H1 (cell line): ENCODE results near the gene SOHLH1. TPM values are rescaled to one million over a fixed set of nuclear protein-coding genes. Genes with fewer than 3 reads are reported as not detected.

Source experiments
- CTCF ChIA-PET: fragments of 300-600 bp; sonication (Branson Sonifier 250); formaldehyde crosslinking; loops from one replicate; lab custom pipeline; 2021; ENCODE audit not compliant: partially characterized antibody; lab: Charles Lee
- POLR2A ChIA-PET: fragments of 300-600 bp; sonication (Branson Sonifier 250); formaldehyde crosslinking; loops from one replicate; lab custom pipeline; 2021; ENCODE audit warnings: inconsistent platforms; ENCODE audit not compliant: partially characterized antibody; lab: Charles Lee
- DNase-seq, 2 experiments: peaks; one replicate each; pipeline versions ENCODE4 v3.0.0 to v3.0.0-alpha.2; 2010 to 2022; ENCODE audit warnings: low spot score in 2 of 2, low read depth in 1 of 2, mixed read lengths in 1 of 2
- FAIRE-seq: peaks from 2 replicates; lab custom pipeline; 2011; peaks lifted over from hg19 to GRCh38; lab: Jason Lieb, UNC
- H2AFZ ChIP-seq: 2 replicates; pipeline ENCODE4 v1.8.1; 2012; ENCODE audit warnings: low read length, inconsistent platforms
- H2AK5ac ChIP-seq: 2 replicates; pipeline ENCODE4 v1.6.1; 2013; ENCODE audit warnings: low read depth, low read length
- H2BK120ac ChIP-seq: replicated peaks from 2 replicates; pipeline ENCODE3; 2013; ENCODE audit warnings: low read depth, low read length, inconsistent platforms
- H2BK12ac ChIP-seq: 2 replicates; pipeline ENCODE4 v1.6.1; 2013; ENCODE audit warnings: low read depth, low read length
- H2BK15ac ChIP-seq: 2 replicates; pipeline ENCODE4 v1.6.1; 2013; ENCODE audit warnings: low read length
- H2BK20ac ChIP-seq: 2 replicates; pipeline ENCODE4 v1.6.1; 2013; ENCODE audit warnings: low read length
- H2BK5ac ChIP-seq: 2 replicates; pipeline ENCODE4 v1.6.1; 2013; ENCODE audit warnings: low read depth, low read length
- H3K14ac ChIP-seq: 2 replicates; pipeline ENCODE4 v1.6.1; 2013; ENCODE audit warnings: inconsistent platforms; ENCODE audit not compliant: insufficient read length
- H3K18ac ChIP-seq: 2 replicates; pipeline ENCODE4 v1.6.1; 2013; ENCODE audit warnings: low read length; ENCODE audit errors: extremely low read depth
- H3K23ac ChIP-seq: 2 replicates; pipeline ENCODE4 v1.6.1; 2013; ENCODE audit warnings: inconsistent platforms; ENCODE audit not compliant: insufficient read length
- H3K23me2 ChIP-seq: 2 replicates; pipeline ENCODE4 v1.6.1; 2013; ENCODE audit warnings: low read depth, low read length
- H3K27ac ChIP-seq: 2 replicates; pipeline ENCODE4 v1.6.1; 2011; ENCODE audit warnings: low read depth, low read length, inconsistent platforms
- H3K27me3 ChIP-seq, 4 experiments: replicated peaks in 1 of 4; 1 replicate in 1 of 4; 2 replicates in 3 of 4; pipeline versions ENCODE4 v1.6.1 to v1.8.1; 2011 to 2013; ENCODE audit warnings: low read length in 3 of 4, mild to moderate bottlenecking in 3 of 4, inconsistent platforms in 2 of 4, mixed read lengths in 2 of 4, moderate library complexity in 1 of 4; ENCODE audit not compliant: control insufficient read depth in 3 of 4, insufficient read depth in 3 of 4; ENCODE audit errors: extremely low read depth in 1 of 4
- H3K36me3 ChIP-seq, 4 experiments: 2 replicates each; pipeline versions ENCODE4 v1.6.1 to v1.8.1; 2011 to 2013; ENCODE audit warnings: mild to moderate bottlenecking in 4 of 4, low read length in 3 of 4, moderate library complexity in 2 of 4, control low read depth in 1 of 4, inconsistent platforms in 1 of 4; ENCODE audit not compliant: insufficient read depth in 4 of 4, control insufficient read depth in 2 of 4
- H3K4ac ChIP-seq: replicated peaks from 2 replicates; pipeline ENCODE3; 2013; ENCODE audit warnings: low read length, low read depth, mixed read lengths, inconsistent platforms; ENCODE audit not compliant: insufficient read length
- H3K4me1 ChIP-seq, 4 experiments: replicated peaks in 1 of 4; 1 replicate in 1 of 4; 2 replicates in 3 of 4; pipeline versions ENCODE4 v1.6.1 to v1.8.1; 2011 to 2013; ENCODE audit warnings: low read length in 3 of 4, inconsistent platforms in 2 of 4, mixed read lengths in 1 of 4; ENCODE audit not compliant: insufficient read depth in 4 of 4, control insufficient read depth in 3 of 4
- H3K4me2 ChIP-seq, 2 experiments: 2 replicates each; pipeline versions ENCODE4 v1.6.1 to v1.8.1; 2011 to 2013; ENCODE audit warnings: low read depth in 2 of 2, low read length in 2 of 2, control low read depth in 1 of 2, inconsistent platforms in 1 of 2, mild to moderate bottlenecking in 1 of 2; ENCODE audit not compliant: insufficient read depth in 1 of 2
- H3K4me3 ChIP-seq, 4 experiments: fragments of 200-600, 300-600 bp in 1 of 4; sonication (generic), shearing (Covaris generic), sonication (Bioruptor Twin) in 1 of 4; 2 replicates each; pipeline versions ENCODE4 v1.5.1 to v1.8.1; 2011 to 2016; ENCODE audit warnings: low read length in 4 of 4, low read depth in 3 of 4, control low read depth in 2 of 4, inconsistent platforms in 2 of 4, mild to moderate bottlenecking in 2 of 4, mixed read lengths in 1 of 4, moderate library complexity in 1 of 4; ENCODE audit not compliant: insufficient read depth in 2 of 4; ENCODE audit errors: extremely low read depth in 1 of 4
- H3K56ac ChIP-seq: replicated peaks from 2 replicates; pipeline ENCODE3; 2013; ENCODE audit warnings: low read depth, mild to moderate bottlenecking, mixed read lengths, low read length, inconsistent platforms; ENCODE audit not compliant: insufficient read length
- H3K79me1 ChIP-seq: 2 replicates; pipeline ENCODE4 v1.6.1; 2013; ENCODE audit warnings: low read depth, low read length, control low read depth
- H3K79me2 ChIP-seq, 2 experiments: 2 replicates each; pipeline versions ENCODE4 v1.6.1 to v1.8.1; 2012 to 2013; ENCODE audit warnings: low read length in 2 of 2, mild to moderate bottlenecking in 2 of 2, inconsistent platforms in 1 of 2; ENCODE audit not compliant: insufficient read depth in 2 of 2, control insufficient read depth in 1 of 2
- H3K9ac ChIP-seq, 4 experiments: replicated peaks in 1 of 4; 1 replicate in 1 of 4; 2 replicates in 3 of 4; pipeline versions ENCODE4 v1.6.1 to v1.8.1; 2011 to 2013; ENCODE audit warnings: low read depth in 3 of 4, low read length in 3 of 4, control low read depth in 2 of 4, mild to moderate bottlenecking in 2 of 4, moderate library complexity in 2 of 4, inconsistent platforms in 1 of 4; ENCODE audit errors: extremely low read depth in 1 of 4
- H3K9me3 ChIP-seq, 2 experiments: 2 replicates each; pipeline versions ENCODE4 v1.6.1 to v1.8.1; 2012 to 2013; ENCODE audit warnings: mild to moderate bottlenecking in 2 of 2, moderate library complexity in 2 of 2, control low read depth in 1 of 2, inconsistent platforms in 1 of 2, low read depth in 1 of 2, low read length in 1 of 2, mixed read lengths in 1 of 2; ENCODE audit not compliant: insufficient read depth in 2 of 2
- H4K20me1 ChIP-seq, 2 experiments: replicated peaks in 1 of 2; 2 replicates each; pipeline versions ENCODE3 to v1.8.1; 2011 to 2013; ENCODE audit warnings: inconsistent platforms in 2 of 2, low read length in 2 of 2, mild to moderate bottlenecking in 1 of 2; ENCODE audit not compliant: insufficient read depth in 2 of 2, control insufficient read depth in 1 of 2
- H4K5ac ChIP-seq: 2 replicates; pipeline ENCODE4 v1.6.1; 2013; ENCODE audit warnings: low read length, low read depth, mixed read lengths, inconsistent platforms; ENCODE audit not compliant: insufficient read length
- H4K8ac ChIP-seq: 2 replicates; pipeline ENCODE4 v1.8.0; 2013; ENCODE audit warnings: mild to moderate bottlenecking, moderate library complexity, low read length, inconsistent platforms; ENCODE audit not compliant: insufficient read depth; ENCODE audit errors: extremely low read depth
- H4K91ac ChIP-seq: replicated peaks from 2 replicates; pipeline ENCODE3; 2013; ENCODE audit warnings: low read length, mixed read lengths, inconsistent platforms; ENCODE audit not compliant: insufficient read length
- CHD2 ChIP-seq: IDR thresholded peaks from 2 replicates; pipeline ENCODE4 v1.6.1; 2012; ENCODE audit warnings: low read length, improper control_type of control experiment
- CTBP2 ChIP-seq: IDR thresholded peaks from 2 replicates; pipeline ENCODE4 v1.7.0; 2011; ENCODE audit warnings: borderline replicate concordance, mild to moderate bottlenecking, moderate library complexity, mixed read lengths, low read length; ENCODE audit not compliant: insufficient read depth, insufficient read length
- NANOG ChIP-seq: IDR thresholded peaks from 2 replicates; pipeline ENCODE4 v1.6.1; 2011; ENCODE audit warnings: low read length, low read depth, mild to moderate bottlenecking, inconsistent platforms; ENCODE audit not compliant: insufficient read depth, poor library complexity, severe bottlenecking
- WGBS, 2 experiments: shearing (Covaris generic) in 1 of 2; methylation state at CpG; one replicate each; pipeline versions ENCODE4 v1.1.6 to v1.1.7; 2013 to 2015; ENCODE audit warnings: low lambda C conversion rate in 2 of 2, mixed read lengths in 2 of 2, inconsistent platforms in 1 of 2, low coverage in 1 of 2, missing lambda C conversion rate in 1 of 2; ENCODE audit not compliant: insufficient replicate concordance in 2 of 2, insufficient coverage in 1 of 2, insufficient read length in 1 of 2; ENCODE audit errors: extremely low coverage in 1 of 2, missing lambda C conversion rate in 1 of 2; 5-methylcytosine and 5-hydroxymethylcytosine counted together
- polyA plus RNA-seq, 7 experiments: library from polyadenylated mRNA; depleted of rRNA in 3 of 7; stranded (reverse) in 5 of 7; unstranded in 2 of 7; fragments of >200 nt in 5 of 7; fragments of 200-250 nt in 2 of 7; gene quantifications; 1 replicate in 5 of 7; 2 replicates in 1 of 7; 4 replicates in 1 of 7; pipeline versions ENCODE4 v1.2.1 to v1.2.3, GENCODE V29; 2011 to 2013; ENCODE audit warnings: missing spikeins in 2 of 7, mixed read lengths in 2 of 7
- total RNA-seq: library from RNA; stranded (reverse); fragmentation: NEBNext Ultra II Directional; extraction: Animal tissue kit (Norgen Biotek cat#: 25700); gene quantifications from 2 replicates; pipeline ENCODE4 v1.2.1, GENCODE V29; 2021

SOHLH1 gene
- total and polyA plus RNA-seq, 2 of the 8 experiments (the other 6 are each of a cell fraction or from before 2014, with no cell fraction given) = 0.11 TPM; not detected in 1

GRCh38 chr9:135708164-135708563 is 8.9 kb upstream of the SOHLH1 start:
- H3K23ac ChIP-seq = no peak overlapping the region
- no peaks in the 10 kb centered on the region for H3K36me3 ChIP-seq
- H3K14ac ChIP-seq = no peak overlapping the region
- no peak overlapping the region for H3K4ac ChIP-seq
- DNase-seq (no peak), FAIRE-seq (no peak)
- H3K4me1 ChIP-seq = peaks cover 0 to 8% (median 0%) of the 10 kb centered on the region in 4 experiments; a peak in 1 of 7 replicates
- no peak overlapping the region for H2AK5ac ChIP-seq
- no peak overlapping the region for H3K18ac ChIP-seq
- no peak overlapping the region for H2BK120ac ChIP-seq
- POLR2A ChIA-PET = no interaction called here
- H3K4me2 ChIP-seq = no peak overlapping the region
- H3K4me3 ChIP-seq = no peak overlapping the region
- H3K23me2 ChIP-seq = no peaks in the 10 kb centered on the region
- H3K9ac ChIP-seq = no peak overlapping the region
- H2BK15ac ChIP-seq = no peak overlapping the region
- peaks cover 0 to 3% of the 10 kb centered on the region in 2 experiments for H4K20me1 ChIP-seq
- H3K27ac ChIP-seq = no peak overlapping the region
- CTCF ChIA-PET = interaction anchor here (0.7 to 3.4 kb wide), 4 partner anchors 17 to 295 kb away, joined by 3 to 18 read pairs (median 3); no protein-coding TSS in a partner anchor
- no peak overlapping the region for H2BK5ac ChIP-seq
- no peak overlapping the region for H3K56ac ChIP-seq
- no peak overlapping the region for H4K91ac ChIP-seq
- no peak overlapping the region for H2BK12ac ChIP-seq
- WGBS, 2 experiments = 85% methylated on average over 4 of the region's 4 CpGs; no CpG with 5 or more reads in 1 of the 2 experiments
- H3K27me3 ChIP-seq = peaks cover 0 to 5% (median 2%) of the 10 kb centered on the region in 4 experiments; a peak in 2 of 7 replicates
- H3K79me2 ChIP-seq = no peaks in the 10 kb centered on the region
- no peaks in the 10 kb centered on the region for H3K79me1 ChIP-seq
- no peak overlapping the region for H4K8ac ChIP-seq
- H2BK20ac ChIP-seq = no peak overlapping the region
- H3K9me3 ChIP-seq = no peaks in the 10 kb centered on the region
- no peak overlapping the region for H4K5ac ChIP-seq
- TF ChIP-seq CHD2 (no peak), NANOG (no peak), CTBP2 (no peak)
- H2AFZ ChIP-seq = no peak overlapping the region
